PC-3 (cell line): ENCODE measurements around the gene SLC41A3.

ENCODE experiments used
- EZH2 ChIP-seq: fragments of 300-600 bp; sonication (generic); IDR thresholded peaks from one replicate; pipeline ENCODE4 v1.6.1; 2017; ENCODE audit warnings: antibody characterized with exemption, mild to moderate bottlenecking, low read length; ENCODE audit not compliant: unreplicated experiment
- TF ChIP-seq, protein P1 (sequence below): fragments of 300-600 bp; sonication (generic); conservative IDR thresholded peaks from 2 replicates; pipeline ENCODE4 v1.5.1; 2017; ENCODE audit warnings: antibody characterized with exemption, low read depth, mild to moderate bottlenecking, low read length

DNA sequence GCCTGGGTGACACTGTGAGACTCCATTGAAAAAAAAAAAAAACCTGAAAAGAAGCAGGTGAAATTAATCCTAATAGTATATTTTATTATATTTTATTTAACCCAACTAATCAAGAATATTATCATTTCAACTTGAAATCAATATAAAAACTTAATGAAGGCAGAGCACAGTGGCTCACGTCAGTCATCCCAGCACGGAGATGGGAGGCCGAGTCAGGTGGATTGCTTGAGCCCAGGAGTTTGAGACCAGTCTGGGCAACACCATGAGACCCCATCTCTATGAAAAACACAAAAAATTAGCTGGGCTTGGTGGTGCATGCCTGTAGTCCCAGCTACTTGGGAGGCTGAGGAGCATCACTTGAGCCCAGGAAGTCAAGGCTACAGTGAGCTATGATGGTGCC lies 33.3 kb upstream of the SLC41A3 start:
- TF ChIP-seq EZH2, result no peak
- TF ChIP-seq, protein P1, sequence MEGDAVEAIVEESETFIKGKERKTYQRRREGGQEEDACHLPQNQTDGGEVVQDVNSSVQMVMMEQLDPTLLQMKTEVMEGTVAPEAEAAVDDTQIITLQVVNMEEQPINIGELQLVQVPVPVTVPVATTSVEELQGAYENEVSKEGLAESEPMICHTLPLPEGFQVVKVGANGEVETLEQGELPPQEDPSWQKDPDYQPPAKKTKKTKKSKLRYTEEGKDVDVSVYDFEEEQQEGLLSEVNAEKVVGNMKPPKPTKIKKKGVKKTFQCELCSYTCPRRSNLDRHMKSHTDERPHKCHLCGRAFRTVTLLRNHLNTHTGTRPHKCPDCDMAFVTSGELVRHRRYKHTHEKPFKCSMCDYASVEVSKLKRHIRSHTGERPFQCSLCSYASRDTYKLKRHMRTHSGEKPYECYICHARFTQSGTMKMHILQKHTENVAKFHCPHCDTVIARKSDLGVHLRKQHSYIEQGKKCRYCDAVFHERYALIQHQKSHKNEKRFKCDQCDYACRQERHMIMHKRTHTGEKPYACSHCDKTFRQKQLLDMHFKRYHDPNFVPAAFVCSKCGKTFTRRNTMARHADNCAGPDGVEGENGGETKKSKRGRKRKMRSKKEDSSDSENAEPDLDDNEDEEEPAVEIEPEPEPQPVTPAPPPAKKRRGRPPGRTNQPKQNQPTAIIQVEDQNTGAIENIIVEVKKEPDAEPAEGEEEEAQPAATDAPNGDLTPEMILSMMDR, result no peak
